OCI-LY1 (cell line): ENCODE data around the gene SPATA33.

Experiments
- H2AFZ ChIP-seq: fragments of 200-600 bp; sonication (generic), shearing (Covaris generic); 2 replicates; pipeline ENCODE4 v1.6.0; 2014; ENCODE audit warnings: antibody characterized with exemption, mild to moderate bottlenecking, low read length
- H3F3A ChIP-seq: fragments of 200-600 bp; sonication (generic), shearing (Covaris generic); 2 replicates; pipeline ENCODE4 v1.6.0; 2014; ENCODE audit warnings: mild to moderate bottlenecking, antibody characterized with exemption, low read length, moderate library complexity; ENCODE audit not compliant: insufficient read depth
- H3K27ac ChIP-seq: fragments of 200-600 bp; sonication (generic); 2 replicates; pipeline ENCODE4 v1.5.1; 2014; ENCODE audit warnings: low read length, mixed run types, mild to moderate bottlenecking, low read depth; ENCODE audit not compliant: poor library complexity, severe bottlenecking
- H3K27me3 ChIP-seq: fragments of 200-600 bp; sonication (generic); 2 replicates; pipeline ENCODE4 v1.6.0; 2014; ENCODE audit warnings: antibody characterized with exemption, mild to moderate bottlenecking, low read length, moderate library complexity; ENCODE audit not compliant: insufficient read depth
- H3K36me3 ChIP-seq: fragments of 200-600 bp; sonication (generic); 2 replicates; pipeline ENCODE4 v1.6.1; 2014; ENCODE audit warnings: mild to moderate bottlenecking, antibody characterized with exemption, low read length, moderate library complexity, mixed read lengths; ENCODE audit not compliant: insufficient read depth
- H3K4me1 ChIP-seq: fragments of 200-600 bp; sonication (generic); 2 replicates; pipeline ENCODE4 v1.5.1; 2014; ENCODE audit warnings: mild to moderate bottlenecking, low read length, moderate library complexity; ENCODE audit not compliant: insufficient read depth, severe bottlenecking
- H3K4me2 ChIP-seq: fragments of 200-600 bp; sonication (generic), shearing (Covaris generic); 2 replicates; pipeline ENCODE4 v1.6.1; 2014; ENCODE audit warnings: low read length
- H3K4me3 ChIP-seq: fragments of 200-600 bp; sonication (generic); 2 replicates; pipeline ENCODE4 v1.5.1; 2014; ENCODE audit warnings: low read length, low read depth, mild to moderate bottlenecking, mixed read lengths; ENCODE audit not compliant: poor library complexity, severe bottlenecking
- H3K79me2 ChIP-seq: fragments of 200-600 bp; shearing (Covaris generic); 2 replicates; pipeline ENCODE4 v1.6.1; 2016; ENCODE audit warnings: mixed run types, low read length, mixed read lengths; ENCODE audit not compliant: insufficient read depth
- H3K9ac ChIP-seq: fragments of 200-600 bp; sonication (generic), shearing (Covaris generic); 2 replicates; pipeline ENCODE4 v1.6.1; 2014; ENCODE audit warnings: mild to moderate bottlenecking, low read length, mixed read lengths
- H3K9me2 ChIP-seq: fragments of 200-600 bp; sonication (generic), shearing (Covaris generic); 2 replicates; pipeline ENCODE4 v1.6.1; 2014; ENCODE audit warnings: low read depth, mild to moderate bottlenecking, low read length, mixed read lengths
- H3K9me3 ChIP-seq: fragments of 200-600 bp; shearing (Covaris generic); 2 replicates; pipeline ENCODE4 v1.6.1; 2014; ENCODE audit warnings: low read length, mixed read lengths
- H4K20me1 ChIP-seq: fragments of 200-600 bp; sonication (generic), shearing (Covaris generic); 2 replicates; pipeline ENCODE4 v1.6.0; 2016; ENCODE audit warnings: mild to moderate bottlenecking, low read length; ENCODE audit not compliant: insufficient read depth
- EZH2 ChIP-seq: fragments of 200-600 bp; sonication (generic), shearing (Covaris generic); IDR thresholded peaks from 2 replicates; pipeline ENCODE4 v1.8.0; 2017; ENCODE audit warnings: borderline replicate concordance, mixed run types, mild to moderate bottlenecking, antibody characterized with exemption, low read length, moderate library complexity, mixed read lengths
- TF ChIP-seq, protein P1 (sequence below): fragments of 200-600 bp; sonication (generic), shearing (Covaris generic); IDR thresholded peaks from 2 replicates; pipeline ENCODE4 v1.5.1; 2017; ENCODE audit warnings: mild to moderate bottlenecking, antibody characterized with exemption, low read length, moderate library complexity, mixed read lengths

Gene SPATA33

DNA sequence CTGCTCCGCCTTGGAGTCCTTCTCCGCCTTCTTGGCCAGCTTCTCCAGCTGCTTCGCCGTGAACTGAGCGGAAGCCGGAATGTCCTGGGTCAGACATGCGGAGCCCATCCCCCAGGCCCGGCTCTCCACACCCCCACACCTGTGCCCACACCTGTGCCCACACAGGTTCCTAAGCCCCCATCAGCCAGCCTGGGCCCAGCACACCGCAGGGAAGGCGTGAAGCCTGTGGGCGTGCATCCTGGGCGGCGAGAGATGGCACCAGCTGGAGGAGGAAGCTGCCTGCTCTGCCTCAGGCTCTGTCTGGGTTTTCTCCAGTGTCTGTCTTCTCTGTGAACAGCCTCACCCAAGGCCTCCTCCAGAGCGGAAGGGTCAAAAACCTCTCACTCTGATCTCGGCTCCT is 6.1 kb upstream of the SPATA33 start:
- H3K9me3 ChIP-seq = no peaks in the 10 kb centered on the region
- H3K27me3 ChIP-seq = no peaks in the 10 kb centered on the region
- peaks cover 4% of the 10 kb centered on the region for H3K4me1 ChIP-seq
- H3K9ac ChIP-seq = no peak overlapping the region
- no peaks in the 10 kb centered on the region for H3K9me2 ChIP-seq
- TF ChIP-seq, protein P1, sequence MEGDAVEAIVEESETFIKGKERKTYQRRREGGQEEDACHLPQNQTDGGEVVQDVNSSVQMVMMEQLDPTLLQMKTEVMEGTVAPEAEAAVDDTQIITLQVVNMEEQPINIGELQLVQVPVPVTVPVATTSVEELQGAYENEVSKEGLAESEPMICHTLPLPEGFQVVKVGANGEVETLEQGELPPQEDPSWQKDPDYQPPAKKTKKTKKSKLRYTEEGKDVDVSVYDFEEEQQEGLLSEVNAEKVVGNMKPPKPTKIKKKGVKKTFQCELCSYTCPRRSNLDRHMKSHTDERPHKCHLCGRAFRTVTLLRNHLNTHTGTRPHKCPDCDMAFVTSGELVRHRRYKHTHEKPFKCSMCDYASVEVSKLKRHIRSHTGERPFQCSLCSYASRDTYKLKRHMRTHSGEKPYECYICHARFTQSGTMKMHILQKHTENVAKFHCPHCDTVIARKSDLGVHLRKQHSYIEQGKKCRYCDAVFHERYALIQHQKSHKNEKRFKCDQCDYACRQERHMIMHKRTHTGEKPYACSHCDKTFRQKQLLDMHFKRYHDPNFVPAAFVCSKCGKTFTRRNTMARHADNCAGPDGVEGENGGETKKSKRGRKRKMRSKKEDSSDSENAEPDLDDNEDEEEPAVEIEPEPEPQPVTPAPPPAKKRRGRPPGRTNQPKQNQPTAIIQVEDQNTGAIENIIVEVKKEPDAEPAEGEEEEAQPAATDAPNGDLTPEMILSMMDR = no peak
- no peak for TF ChIP-seq EZH2
- peaks cover 4% of the 10 kb centered on the region; the same call in 1 of the 2 replicates for H3K79me2 ChIP-seq
- no peak overlapping the region for H3K4me3 ChIP-seq
- peaks cover 31% of the 10 kb centered on the region for H3K36me3 ChIP-seq
- no peak overlapping the region for H3K27ac ChIP-seq
- no peaks in the 10 kb centered on the region for H3F3A ChIP-seq
- H3K4me2 ChIP-seq = no peak overlapping the region
- no peak overlapping the region for H2AFZ ChIP-seq
- no peaks in the 10 kb centered on the region for H4K20me1 ChIP-seq

DNA sequence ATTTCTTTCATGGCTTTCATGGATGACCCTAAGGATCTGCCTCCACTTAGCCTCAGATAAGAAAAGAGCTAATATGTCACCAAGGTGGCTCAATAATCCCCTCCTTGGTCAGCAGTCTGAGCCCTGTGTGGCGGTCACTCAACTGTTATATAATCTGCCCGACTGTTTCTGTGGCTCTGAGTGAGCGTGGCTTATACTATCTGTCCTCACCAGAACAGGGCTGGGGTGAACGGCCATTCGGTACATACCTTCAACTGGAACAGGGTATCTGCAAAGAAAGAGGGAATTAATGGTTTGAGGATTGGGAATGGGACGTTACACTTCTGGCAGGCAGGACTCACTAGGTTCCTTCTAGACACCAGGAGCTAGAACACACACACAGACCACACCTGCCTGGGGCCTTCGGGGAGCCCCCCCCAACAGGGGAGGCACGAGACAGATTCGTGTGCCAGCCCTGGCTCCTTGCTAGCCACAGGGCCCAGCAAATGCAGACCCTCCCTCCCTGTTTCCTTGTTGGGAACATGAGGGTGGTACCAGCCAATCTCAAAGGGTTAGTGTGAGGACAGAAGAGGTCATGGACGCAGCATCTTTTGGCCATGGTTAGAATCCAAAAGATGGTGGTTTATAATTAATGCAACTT is 3.9 kb upstream of the SPATA33 start:
- Histone ChIP-seq H2AFZ (no peak overlapping the region), H3K9me2 (no peaks in the 10 kb centered on the region), H3K27ac (no peak overlapping the region), H3K36me3 (peaks cover 19% of the 10 kb centered on the region), H3K27me3 (no peaks in the 10 kb centered on the region), H3K4me1 (peaks cover 12% of the 10 kb centered on the region), H3F3A (no peaks in the 10 kb centered on the region), H3K4me2 (no peak overlapping the region), H3K4me3 (no peak overlapping the region), H4K20me1 (no peaks in the 10 kb centered on the region), H3K79me2 (peaks cover 17% of the 10 kb centered on the region), H3K9me3 (no peaks in the 10 kb centered on the region), H3K9ac (no peak overlapping the region)
- TF ChIP-seq EZH2 = no peak
- TF ChIP-seq, protein P1 = no peak

DNA sequence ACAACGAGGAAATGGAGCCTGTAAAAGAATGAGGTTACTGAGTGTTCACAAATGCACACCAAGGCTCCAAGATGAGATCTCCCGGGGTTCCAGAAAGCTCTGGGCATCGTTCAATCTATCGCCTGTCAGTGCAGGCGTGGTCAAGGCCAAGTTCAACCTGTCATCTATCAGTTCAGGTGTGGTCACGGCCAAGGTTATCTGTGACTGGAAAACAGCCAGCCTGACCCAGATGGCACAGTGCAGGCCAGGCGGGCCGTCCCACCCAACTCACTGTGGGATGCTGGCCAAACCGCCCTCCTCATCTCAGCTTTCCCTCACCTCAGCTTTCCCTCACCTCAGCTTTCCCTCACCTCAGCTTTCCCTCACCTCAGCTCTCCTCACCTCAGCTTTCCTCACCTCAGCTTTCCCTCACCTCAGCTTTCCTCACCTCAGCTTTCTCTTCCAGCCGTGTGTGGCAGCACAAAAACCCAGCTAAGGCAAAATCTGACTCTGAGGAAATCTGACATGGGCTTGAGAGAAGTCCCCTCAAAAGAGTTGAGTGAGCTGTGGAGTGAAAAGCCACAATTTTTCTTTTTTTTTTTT is 2.5 kb upstream of the SPATA33 start:
- Histone ChIP-seq H3K36me3 (peaks cover 23% of the 10 kb centered on the region), H3K27me3 (no peaks in the 10 kb centered on the region), H2AFZ (no peak overlapping the region), H3K9me2 (no peaks in the 10 kb centered on the region), H3K4me2 (no peak overlapping the region), H3K4me3 (no peak overlapping the region), H3K9ac (no peak overlapping the region), H3K27ac (no peak overlapping the region), H3K4me1 (peaks cover 23% of the 10 kb centered on the region), H4K20me1 (no peaks in the 10 kb centered on the region), H3K79me2 (peaks cover 21% of the 10 kb centered on the region), H3F3A (no peaks in the 10 kb centered on the region), H3K9me3 (no peaks in the 10 kb centered on the region)
- TF ChIP-seq, protein P1 = no peak
- TF ChIP-seq EZH2 = no peak
